Fibroblast of skin of abdomen (primary cell): ENCODE data around the gene CROCC. TPM values are rescaled to one million over a fixed set of nuclear protein-coding genes. Genes with fewer than 3 reads are reported as not detected.
"Not testable (repeated sequence)": the region's sequence is repeated elsewhere in the genome, so short reads cannot be mapped to it uniquely, and the experiment has no call there.

Experiments
- DNase-seq: peaks from one replicate; pipeline ENCODE4 v3.0.0-alpha.2; 2013
- polyA plus RNA-seq, 2 experiments: library from polyadenylated mRNA; unstranded; fragments of 120-200 nt; gene quantifications; one replicate each; pipeline ENCODE4 v1.2.1, GENCODE V29; 2013; ENCODE audit not compliant: insufficient read length in 2 of 2

CROCC gene
- 30.9 TPM for polyA plus RNA-seq (2013, experiment 1 of 2; ENCODE audit: insufficient read length)
- polyA plus RNA-seq (2013, experiment 2 of 2; ENCODE audit: insufficient read length) = 34.0 TPM

GRCh38 chr1:16921391-16922185, at the start of gene CROCC:
Gene CROCC (plus strand): TSS chr1:16921931. CDS start chr1:16922019, 88 bp downstream.
- peak; percentile 55 for DNase-seq

- peak; percentile 78 for DNase-seq
These were observed 49.3 kb upstream of the CROCC start for GRCh38 chr1:16872152-16873075.

DNA sequence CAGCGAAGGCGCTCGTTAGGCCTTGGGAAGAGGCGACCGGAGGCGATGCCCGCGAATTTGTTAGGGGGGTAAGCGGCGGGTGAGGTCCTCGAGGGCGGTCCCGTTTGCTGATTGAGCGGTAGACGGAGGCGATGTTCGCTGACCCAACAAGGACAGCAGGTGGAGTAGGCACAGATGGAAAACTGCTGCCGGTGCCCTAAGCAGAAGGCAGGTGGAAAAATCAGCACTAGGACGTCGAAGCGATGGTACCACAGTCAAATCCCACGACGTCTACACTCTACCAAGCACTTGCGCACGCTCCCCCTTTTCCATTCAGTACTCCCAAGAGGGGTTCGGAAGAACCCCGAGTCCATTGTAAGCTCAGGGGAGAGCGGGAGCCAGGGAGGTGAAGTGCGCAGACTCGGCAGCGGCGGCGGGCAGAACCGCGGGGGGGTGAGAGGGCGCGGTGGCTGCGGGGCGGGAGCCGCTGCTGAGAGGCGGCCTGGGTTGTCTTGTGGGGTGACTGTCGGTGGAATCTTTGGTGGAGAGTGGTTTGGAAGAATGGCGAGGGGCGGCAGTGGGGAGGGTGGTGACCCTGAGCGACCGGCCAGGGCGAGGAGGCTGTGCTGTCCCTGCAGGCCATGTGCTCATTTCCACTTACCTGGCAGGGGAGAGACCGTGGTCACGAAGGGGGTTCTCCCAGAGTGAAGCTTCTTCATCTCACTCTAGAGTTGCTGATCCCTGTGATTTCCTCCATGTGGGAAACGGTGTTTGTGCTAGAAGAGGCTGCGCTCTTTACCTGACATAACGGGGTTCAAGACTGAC, 48.5 kb upstream of the CROCC start:
- DNase-seq = not testable (repeated sequence)

- DNase-seq = not testable (repeated sequence)
These were observed 46.6 kb upstream of the CROCC start for GRCh38 chr1:16874968-16875765.

DNA sequence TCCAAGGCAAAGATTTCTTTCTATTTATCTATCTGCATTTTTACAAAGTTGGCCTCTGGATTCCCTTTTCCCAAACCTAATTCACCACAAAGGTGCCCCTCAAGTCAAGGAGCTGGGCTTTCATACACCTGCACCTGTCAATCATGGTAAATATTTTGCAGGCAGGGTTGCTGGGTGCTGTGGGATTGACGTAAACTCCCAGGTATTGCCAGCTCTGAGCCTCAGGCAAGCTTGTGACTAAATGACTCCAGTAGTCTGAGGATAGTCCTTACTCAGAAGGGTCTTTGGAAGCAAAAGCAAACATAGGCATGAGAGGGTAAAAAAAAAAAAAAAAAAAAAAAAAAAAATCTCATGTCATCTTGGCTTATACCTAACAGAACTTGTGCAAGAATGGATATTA, 40.0 kb upstream of the CROCC start:
- not testable (repeated sequence) for DNase-seq

- no peak for DNase-seq
These were observed 38.7 kb upstream of the CROCC start for GRCh38 chr1:16882986-16883385.

DNA sequence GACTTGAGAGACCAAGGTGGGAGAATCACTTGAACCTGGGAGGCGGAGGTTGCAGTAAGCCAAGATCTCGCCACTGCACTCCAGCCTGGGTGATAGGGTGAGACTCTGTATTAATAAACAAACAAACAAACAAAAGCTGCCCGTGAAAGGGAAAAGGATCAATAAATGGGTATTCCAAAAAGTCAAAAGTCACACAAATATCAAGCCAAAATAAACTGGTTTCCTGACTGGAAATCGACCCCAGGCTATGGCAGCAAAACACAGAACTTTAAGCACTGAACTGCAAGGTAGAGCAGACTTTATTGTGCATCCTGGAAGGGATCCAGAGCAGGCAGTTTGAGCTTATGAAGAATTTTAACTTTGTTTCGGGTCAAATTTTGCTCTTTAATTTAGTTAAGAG, 37.2 kb upstream of the CROCC start:
- DNase-seq = not testable (repeated sequence)

GRCh38 chr1:16886860-16887605, 34.7 kb upstream of the CROCC start:
- no peak for DNase-seq

DNA sequence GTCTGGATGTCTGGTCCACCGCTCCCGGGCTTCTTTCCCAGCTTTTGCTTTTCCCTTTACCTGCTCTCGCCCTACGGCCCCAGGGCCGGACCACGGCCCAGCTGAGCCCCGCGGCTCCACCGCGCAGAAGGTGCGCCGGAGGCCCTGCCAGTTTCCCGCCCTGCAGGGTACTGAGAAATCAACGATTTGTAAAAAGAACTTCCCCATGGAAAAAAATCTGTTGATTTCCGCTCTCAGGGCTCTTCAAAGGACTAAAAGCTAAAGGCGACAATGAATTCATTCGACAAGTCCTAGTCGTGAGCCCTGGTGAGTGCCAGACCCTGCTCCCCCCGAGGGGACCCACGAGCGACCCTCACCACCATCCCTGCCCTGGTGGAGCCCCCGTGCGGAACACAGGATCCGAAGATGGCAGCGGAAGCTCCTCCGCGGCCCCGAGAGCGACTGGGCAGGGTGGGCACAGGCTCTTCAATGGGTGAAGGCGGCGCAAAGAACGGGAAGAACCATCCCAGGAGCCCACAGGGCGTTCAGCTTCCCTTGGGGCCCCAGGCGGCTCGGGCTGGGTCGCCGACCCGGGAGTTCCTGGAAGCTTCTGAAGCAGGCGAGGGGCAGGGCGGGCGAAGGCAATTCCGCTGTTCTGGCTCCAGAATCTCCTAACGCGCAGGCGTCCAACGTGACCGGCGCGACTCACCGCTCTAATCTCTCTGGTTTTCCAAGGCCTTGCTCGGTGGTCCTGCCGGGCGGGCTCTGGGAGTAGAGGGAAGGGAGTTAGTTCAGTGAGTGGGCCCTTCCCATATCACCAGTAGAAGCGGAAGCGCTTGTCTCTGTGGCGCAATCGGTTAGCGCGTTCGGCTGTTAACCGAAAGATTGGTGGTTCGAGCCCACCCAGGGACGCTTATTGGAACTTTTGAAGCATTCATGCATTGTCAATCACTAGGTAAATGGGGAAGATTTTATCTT, 32.6 kb upstream of the CROCC start:
- peak; percentile 88 for DNase-seq

DNA sequence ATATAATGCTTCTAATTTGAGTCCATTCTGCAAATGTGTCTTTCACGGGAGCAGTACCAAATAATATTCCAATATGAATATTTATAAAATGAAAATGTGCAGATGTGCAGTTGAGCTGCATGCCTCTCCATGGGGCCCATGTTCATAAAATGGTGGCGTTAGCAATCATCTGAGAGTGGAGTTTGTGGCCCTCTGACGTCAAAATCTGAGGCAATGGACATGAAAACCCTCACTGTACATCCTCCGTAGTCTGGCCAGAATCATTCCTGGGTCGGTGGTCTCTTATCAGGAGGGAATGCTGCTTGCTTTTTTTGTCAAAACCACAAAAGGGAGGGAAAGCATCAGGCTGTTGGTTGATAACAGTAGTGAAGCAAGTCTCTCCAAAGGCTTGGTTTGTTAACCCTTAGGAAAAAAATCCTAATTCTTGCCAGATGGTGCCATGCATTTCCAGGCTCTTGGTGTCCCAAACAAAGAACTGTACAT, 31.2 kb upstream of the CROCC start:
- not testable (repeated sequence) for DNase-seq

DNA sequence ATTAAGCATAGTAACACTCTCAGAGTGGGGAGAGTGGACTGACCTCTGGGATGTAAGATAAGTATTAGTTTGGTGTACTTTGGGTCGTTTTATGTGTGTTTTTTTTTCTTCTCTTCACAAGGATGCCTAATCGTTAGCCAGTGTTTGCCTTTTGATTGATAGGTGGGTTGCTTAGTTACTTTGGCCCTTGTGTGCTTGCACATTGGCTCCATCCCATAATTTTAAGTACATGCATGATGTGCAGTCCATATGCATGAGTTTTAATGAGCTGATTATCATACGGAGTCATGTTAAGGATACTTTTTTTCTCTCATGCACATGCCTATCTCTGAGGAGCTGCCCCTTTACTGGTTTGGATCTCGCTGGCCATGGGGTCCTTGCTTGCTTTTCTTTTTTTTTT, 30.7 kb upstream of the CROCC start:
- DNase-seq = not testable (repeated sequence)

DNA sequence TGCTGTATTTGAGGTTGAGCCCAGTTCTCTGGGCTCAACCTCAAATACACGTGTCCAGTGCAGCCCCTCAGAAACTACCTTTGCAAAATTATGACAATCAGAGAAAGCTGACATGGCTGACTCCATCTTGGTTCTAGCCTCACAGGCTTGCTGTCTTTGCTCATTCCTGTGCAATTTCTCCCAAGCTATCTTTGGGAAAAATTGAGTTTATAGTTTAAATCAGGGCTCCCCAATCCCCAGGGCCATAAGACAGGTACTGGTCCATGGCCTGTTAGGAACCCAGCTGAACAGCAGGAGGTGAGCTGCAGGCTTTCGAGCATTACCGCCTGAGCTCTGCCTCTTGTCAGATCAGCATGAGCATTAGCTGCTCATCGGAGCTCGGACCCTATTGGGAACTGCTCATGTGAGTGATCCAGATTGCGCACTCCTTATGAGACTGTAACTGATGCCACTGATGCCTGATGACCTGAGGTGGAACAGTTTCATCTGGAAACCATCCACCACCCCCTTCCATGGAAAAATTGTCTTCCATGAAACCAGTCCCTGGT, 28.7 kb upstream of the CROCC start:
- DNase-seq = not testable (repeated sequence)

DNA sequence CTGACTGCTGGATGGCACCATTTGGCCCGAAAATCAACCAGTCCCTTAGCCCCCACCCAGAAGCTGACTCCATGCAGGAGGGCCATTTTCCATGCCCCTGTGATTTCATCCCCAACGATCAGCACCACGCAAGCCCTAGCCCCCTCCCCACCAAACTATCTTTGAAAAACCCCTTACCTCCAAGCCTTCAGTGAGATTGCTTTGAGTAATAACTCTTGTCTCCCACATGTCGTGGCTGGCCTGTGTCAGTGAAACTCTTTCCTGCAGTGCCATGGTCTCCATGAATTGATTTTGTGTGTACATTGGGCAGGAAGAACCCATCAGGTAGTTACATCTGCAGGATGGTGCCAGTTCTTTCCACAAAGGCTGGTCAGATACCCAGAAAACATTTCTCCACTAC, 27.9 kb upstream of the CROCC start:
- not testable (repeated sequence) for DNase-seq

DNA sequence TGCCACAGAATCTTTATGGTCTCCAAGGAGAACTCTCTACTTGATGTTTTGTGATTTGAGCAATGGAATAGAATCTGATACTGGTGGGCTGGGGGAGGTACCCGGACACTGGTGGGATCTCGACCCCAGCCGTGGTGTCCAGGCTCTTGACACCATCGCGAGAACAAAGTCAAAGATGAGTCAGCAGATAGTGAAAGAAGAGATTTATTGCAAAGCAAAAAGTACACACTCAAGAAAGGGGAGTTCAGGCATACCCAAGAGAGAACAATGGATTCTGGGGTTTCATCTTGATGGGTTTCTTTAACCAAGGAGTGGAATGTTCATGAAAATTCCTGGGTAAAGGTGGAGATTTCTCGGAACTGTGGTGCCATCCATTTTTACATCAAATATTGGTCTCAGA, 27.4 kb upstream of the CROCC start:
- DNase-seq = not testable (repeated sequence)

DNA sequence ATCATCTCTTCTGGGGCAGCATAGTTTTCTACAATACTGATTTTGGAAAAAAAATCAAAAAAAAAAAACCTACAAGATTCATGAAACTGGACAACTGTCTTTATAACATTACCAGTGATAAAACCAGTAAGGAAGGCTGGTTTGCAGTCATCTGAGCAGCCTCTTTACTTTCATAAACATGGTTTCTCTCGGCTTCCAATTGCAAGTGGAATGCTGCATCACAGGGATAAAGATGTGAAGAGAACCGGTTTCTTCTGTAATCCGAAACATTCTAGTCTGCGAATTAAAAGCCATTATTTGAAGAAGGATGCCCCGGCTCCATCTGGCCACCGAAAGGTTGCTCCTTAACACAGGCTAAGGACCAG, 26.5 kb upstream of the CROCC start:
- not testable (repeated sequence) for DNase-seq

- DNase-seq = peak; percentile 100
These were observed 26.0 kb upstream of the CROCC start, which contains the start of gene RNU1-2 for GRCh38 chr1:16895598-16896315. Gene RNU1-2 (plus strand): TSS chr1:16895980.

- DNase-seq = peak; percentile 97
These were observed 25.2 kb upstream of the CROCC start for GRCh38 chr1:16896316-16897055.

DNA sequence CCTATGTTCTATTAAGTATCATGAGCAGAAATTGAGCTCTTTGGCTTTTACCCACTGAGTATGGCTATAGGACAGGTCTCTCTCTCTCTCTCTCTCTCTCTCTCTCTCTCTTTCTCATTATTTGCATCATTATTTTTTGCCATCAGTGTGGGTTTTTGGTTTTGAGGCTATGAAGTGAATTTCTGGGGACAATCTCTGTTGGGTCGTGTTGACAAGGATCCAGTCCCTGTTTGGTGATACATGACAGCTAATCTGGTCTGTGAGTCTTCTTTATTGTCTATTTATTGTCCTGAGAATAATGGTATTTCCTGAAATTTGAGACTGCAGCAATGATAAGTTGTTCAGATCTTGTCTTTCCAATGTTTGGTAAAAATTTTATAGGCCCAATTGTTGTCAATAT, 24.1 kb upstream of the CROCC start:
- not testable (repeated sequence) for DNase-seq
